ENCODE measurements around the gene ANKRD23. TPM values are rescaled to one million over a fixed set of nuclear protein-coding genes. Genes with fewer than 3 reads are reported as not detected.

The ANKRD23 gene
- total and polyA plus RNA-seq, 2 of the 13 experiments (the other 11 are each of a cell fraction or from before 2014, with no cell fraction given) = 1.5 to 1.6 TPM

GRCh38 chr2:96819128-96819875, 24.5 kb downstream of the ANKRD23 start (continued):
- no peak for TF ChIP-seq ELF4 (CRISPR knock-in tag; IDR thresholded peaks at IDR 0.05; ENCODE audit: borderline replicate concordance)
- TF ChIP-seq YY1 (IDR thresholded peaks at IDR 0.05; ENCODE audit: insufficient read depth, insufficient replicate concordance, low read depth, low read length) = peak; percentile 44
- peak; percentile 95; the same call in 1 of the 2 replicates for TF ChIP-seq ZNF124 (CRISPR knock-in tag; IDR thresholded peaks at IDR 0.05)
- TF ChIP-seq ZSCAN22 (CRISPR knock-in tag; IDR thresholded peaks at IDR 0.05) = 0 out of 2 replicates have a peak, but pooled peaks have one; percentile 51
- TF ChIP-seq ZNF326 (CRISPR knock-in tag; IDR thresholded peaks at IDR 0.05; ENCODE audit: borderline replicate concordance) = no peak
- peak; percentile 80 for TF ChIP-seq TOPORS (CRISPR knock-in tag; IDR thresholded peaks at IDR 0.05)
- TF ChIP-seq TMF1 (CRISPR knock-in tag; IDR thresholded peaks at IDR 0.05; ENCODE audit: low read depth) = no peak; the same call in 1 of the 2 replicates
- TF ChIP-seq ZNF282 (IDR thresholded peaks at IDR 0.05; ENCODE audit: partially characterized antibody) = no peak
- TF ChIP-seq ZNF850 (CRISPR knock-in tag; conservative IDR thresholded peaks at IDR 0.05) = no peak
- TF ChIP-seq ZFP82 (CRISPR knock-in tag; IDR thresholded peaks at IDR 0.05; ENCODE audit: borderline replicate concordance) = no peak
- TF ChIP-seq ZNF20 (CRISPR knock-in tag; IDR thresholded peaks at IDR 0.05) = no peak
- TF ChIP-seq HNF4A (CRISPR knock-in tag; IDR thresholded peaks at IDR 0.05) = peak; percentile 100
- peak; percentile 96 for TF ChIP-seq ZNF280D (CRISPR knock-in tag; IDR thresholded peaks at IDR 0.05)
- TF ChIP-seq KDM1A (CRISPR knock-in tag; IDR thresholded peaks at IDR 0.05) = peak; percentile 93
- TF ChIP-seq ELF1 (CRISPR knock-in tag; IDR thresholded peaks at IDR 0.05) = peak; percentile 45; the same call in 1 of the 2 replicates
- no peak for TF ChIP-seq ZNF749 (CRISPR knock-in tag; IDR thresholded peaks at IDR 0.05; ENCODE audit: borderline replicate concordance)
- TF ChIP-seq REL (CRISPR knock-in tag; conservative IDR thresholded peaks at IDR 0.05) = no peak
- TF ChIP-seq SALL1 (CRISPR knock-in tag; IDR thresholded peaks at IDR 0.05) = peak; percentile 98
- TF ChIP-seq JUN (CRISPR knock-in tag; IDR thresholded peaks at IDR 0.05) = peak; percentile 77; the same call in 1 of the 2 replicates
- TF ChIP-seq BCLAF1 (IDR thresholded peaks at IDR 0.05) = no peak
- TF ChIP-seq RAD51 (IDR thresholded peaks at IDR 0.05; ENCODE audit: borderline replicate concordance) = no peak
- no peak for TF ChIP-seq ZBTB21 (CRISPR knock-in tag; IDR thresholded peaks at IDR 0.05)
- TF ChIP-seq ZNF710 (CRISPR knock-in tag; IDR thresholded peaks at IDR 0.05; ENCODE audit: borderline replicate concordance) = 0 out of 2 replicates have a peak, but pooled peaks have one; percentile 51

All from HepG2 (cell line).